ENCODE results near the gene FRS2.
"Not testable (repeated sequence)": the region's sequence is repeated elsewhere in the genome, so short reads cannot be mapped to it uniquely, and the experiment has no call there.

The FRS2 gene

DNA sequence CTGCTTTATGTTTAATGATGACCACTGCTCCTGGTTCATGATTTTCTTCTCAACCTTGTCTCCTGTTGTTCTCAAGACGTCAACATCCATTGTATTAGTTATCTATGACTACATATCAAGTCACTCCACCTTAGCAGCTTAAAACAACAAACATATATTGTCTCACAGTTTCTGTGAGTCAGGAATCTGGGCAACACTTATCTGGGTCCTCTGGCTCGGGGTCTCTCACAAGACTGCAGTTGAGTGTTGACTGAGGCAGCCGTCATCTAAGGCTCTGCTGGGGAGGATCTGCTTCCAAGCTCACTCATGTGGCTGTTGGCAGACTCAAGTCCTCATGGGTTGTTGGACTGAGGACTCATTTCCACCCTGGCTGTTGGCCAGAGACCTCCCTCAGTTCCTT, 27.3 kb upstream of the FRS2 start:
- DNase-seq (ENCODE audit: low read depth) = peak; percentile 18
- H3K4me3 ChIP-seq (ENCODE audit: low read depth, low read length) = no peak overlapping the region

DNA sequence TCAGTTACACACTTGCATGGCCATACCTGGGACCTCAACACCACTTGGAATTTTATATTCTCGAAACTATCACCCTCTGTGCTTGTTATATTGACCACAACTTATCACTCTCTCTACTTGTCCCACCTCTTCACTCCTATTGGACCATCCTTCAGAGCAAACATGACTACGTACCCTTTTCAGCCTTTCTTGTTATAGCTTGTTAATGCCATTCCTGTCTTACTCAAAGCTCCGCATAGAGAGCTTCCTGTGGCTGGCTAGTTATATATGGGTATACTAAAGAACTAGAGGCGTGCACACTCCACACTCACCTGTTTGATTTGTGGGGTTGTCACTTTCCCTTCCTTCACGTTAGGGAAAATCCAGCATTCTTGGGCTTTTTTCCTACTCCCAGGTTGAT, 26.3 kb upstream of the FRS2 start:
- DNase-seq (ENCODE audit: low read depth) = no peak
- TF ChIP-seq, protein P1, sequence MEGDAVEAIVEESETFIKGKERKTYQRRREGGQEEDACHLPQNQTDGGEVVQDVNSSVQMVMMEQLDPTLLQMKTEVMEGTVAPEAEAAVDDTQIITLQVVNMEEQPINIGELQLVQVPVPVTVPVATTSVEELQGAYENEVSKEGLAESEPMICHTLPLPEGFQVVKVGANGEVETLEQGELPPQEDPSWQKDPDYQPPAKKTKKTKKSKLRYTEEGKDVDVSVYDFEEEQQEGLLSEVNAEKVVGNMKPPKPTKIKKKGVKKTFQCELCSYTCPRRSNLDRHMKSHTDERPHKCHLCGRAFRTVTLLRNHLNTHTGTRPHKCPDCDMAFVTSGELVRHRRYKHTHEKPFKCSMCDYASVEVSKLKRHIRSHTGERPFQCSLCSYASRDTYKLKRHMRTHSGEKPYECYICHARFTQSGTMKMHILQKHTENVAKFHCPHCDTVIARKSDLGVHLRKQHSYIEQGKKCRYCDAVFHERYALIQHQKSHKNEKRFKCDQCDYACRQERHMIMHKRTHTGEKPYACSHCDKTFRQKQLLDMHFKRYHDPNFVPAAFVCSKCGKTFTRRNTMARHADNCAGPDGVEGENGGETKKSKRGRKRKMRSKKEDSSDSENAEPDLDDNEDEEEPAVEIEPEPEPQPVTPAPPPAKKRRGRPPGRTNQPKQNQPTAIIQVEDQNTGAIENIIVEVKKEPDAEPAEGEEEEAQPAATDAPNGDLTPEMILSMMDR (conservative IDR thresholded peaks at IDR 0.05; ENCODE audit: low read depth, low read length) = no peak

More for the DNA sequence above, 27.3 kb upstream of the FRS2 start:
- TF ChIP-seq, protein P1 (conservative IDR thresholded peaks at IDR 0.05; ENCODE audit: low read depth, low read length) = no peak

DNA sequence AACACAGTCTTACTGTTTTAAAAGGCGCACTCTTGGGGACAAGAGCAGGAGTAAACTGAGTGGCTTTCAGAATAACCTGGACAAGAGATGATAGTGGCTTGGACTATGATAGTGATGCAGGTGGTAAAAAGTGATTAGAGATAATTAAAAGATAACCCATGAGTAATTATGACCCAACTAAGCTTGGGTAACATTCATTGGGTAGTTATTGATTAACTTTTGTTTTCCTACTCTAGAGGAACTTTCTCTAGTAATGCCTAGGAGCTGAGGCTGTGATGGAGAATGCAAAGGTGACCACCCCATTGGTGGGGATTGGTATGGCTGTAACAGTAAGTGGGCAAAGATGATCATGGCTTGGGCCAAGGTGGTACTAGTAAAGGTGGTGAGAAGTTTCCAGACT, 22.3 kb upstream of the FRS2 start:
- TF ChIP-seq, protein P1 (conservative IDR thresholded peaks at IDR 0.05; ENCODE audit: low read depth, low read length) = no peak
- no peak for DNase-seq (ENCODE audit: low read depth)
- no peak overlapping the region for H3K4me3 ChIP-seq (ENCODE audit: low read depth, low read length)

More for the DNA sequence above, 26.3 kb upstream of the FRS2 start:
- no peak overlapping the region for H3K4me3 ChIP-seq (ENCODE audit: low read depth, low read length)

DNA sequence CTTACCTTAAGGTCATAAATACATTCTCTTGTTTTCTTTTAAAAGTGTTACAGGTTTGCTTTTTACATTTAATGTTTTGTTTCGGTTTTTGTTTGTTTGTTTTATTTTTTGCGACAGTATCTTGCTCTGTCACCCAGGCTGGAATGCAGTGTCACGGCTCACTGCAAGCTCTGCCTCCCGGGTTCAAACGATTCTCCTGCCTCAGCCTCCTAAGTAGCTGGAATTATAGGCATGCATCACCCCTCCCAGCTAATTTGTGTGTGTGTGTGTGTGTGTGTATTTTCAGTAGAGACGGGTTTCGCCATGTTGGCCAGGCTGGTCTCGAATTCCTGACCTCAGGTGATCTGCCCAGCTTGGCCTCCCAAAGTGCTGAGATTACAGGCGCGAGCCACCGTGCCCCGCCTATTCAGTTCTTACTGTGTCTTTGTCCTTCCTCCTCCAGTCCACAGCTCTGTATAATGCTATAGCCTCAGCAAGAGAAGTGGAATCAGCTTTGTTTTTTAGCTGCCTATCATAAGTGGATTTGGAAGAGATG, 17.5 kb upstream of the FRS2 start:
- not testable (repeated sequence) for DNase-seq (ENCODE audit: low read depth); H3K4me3 ChIP-seq (ENCODE audit: low read depth, low read length)

DNA sequence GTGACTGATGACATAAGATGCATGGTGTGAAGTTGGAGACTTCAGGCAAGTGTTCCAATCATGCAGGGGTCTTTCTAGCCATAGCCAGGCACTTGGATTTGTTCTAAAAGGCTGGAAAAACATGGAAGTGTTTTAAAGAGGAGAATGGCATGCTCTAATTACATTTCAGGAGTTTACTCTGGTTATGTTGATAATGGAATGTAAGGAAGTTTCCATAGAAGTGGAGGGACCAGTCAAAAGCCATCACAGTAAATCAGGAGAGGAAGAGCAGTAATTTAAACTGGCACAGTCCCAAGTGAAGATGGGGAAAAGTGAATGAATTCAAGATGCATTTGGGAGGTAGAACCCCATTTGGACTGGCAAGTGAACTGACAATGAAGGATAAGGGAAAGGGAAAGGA, 13.9 kb upstream of the FRS2 start:
- TF ChIP-seq, protein P1 (conservative IDR thresholded peaks at IDR 0.05; ENCODE audit: low read depth, low read length) = no peak
- no peak for DNase-seq (ENCODE audit: low read depth)
- no peak overlapping the region for H3K4me3 ChIP-seq (ENCODE audit: low read depth, low read length)

DNA sequence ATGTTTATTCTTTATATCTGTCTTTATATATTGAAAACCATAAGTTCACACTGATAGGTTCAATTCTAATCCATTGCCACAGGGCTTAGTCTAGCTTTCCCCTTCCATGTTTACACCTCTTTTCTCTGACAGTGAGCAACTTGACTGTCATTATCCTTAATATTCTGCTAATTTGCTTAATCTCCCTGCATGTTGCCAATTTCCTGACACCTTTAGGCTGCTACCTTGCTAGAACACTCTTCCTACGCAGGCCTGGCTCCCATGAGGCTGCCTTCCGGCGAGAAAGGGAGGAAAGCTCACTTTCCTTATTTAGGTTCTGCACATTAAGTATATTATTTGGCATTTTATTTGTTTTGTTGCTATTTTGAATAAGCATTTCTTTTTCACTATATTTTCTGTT, 12.8 kb upstream of the FRS2 start:
- no peak overlapping the region for H3K4me3 ChIP-seq (ENCODE audit: low read depth, low read length)
- no peak for DNase-seq (ENCODE audit: low read depth)
- TF ChIP-seq, protein P1 (conservative IDR thresholded peaks at IDR 0.05; ENCODE audit: low read depth, low read length) = no peak

DNA sequence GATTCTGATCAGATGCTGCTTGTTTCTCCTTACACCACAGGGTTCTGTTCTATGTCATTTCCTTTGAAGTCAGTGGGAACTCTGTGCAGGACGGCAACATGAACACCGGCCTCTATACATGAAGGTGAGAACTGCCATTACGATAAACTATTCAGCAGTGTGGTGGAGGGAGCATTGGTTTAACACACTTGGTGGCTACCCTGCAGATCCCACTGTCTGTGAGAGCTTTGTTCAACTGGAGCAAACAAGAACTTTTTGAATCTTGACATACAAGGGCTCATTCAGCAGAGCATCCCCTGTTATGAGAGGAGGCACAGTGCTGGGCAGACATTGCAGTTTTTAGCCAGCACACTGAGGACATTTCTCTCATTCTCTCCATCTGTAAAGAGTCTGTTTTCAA, 10.7 kb upstream of the FRS2 start:
- no peak for DNase-seq (ENCODE audit: low read depth)
- TF ChIP-seq, protein P1 (conservative IDR thresholded peaks at IDR 0.05; ENCODE audit: low read depth, low read length) = no peak
- H3K4me3 ChIP-seq (ENCODE audit: low read depth, low read length) = no peak overlapping the region
